H1 (cell line): ENCODE results near the gene RHOC. TPM values are rescaled to one million over a fixed set of nuclear protein-coding genes. Genes with fewer than 3 reads are reported as not detected.

Experiments used
- CTCF ChIA-PET: fragments of 300-600 bp; sonication (Branson Sonifier 250); formaldehyde crosslinking; loops from one replicate; lab custom pipeline; 2021; ENCODE audit not compliant: partially characterized antibody; lab: Charles Lee
- POLR2A ChIA-PET: fragments of 300-600 bp; sonication (Branson Sonifier 250); formaldehyde crosslinking; loops from one replicate; lab custom pipeline; 2021; ENCODE audit warnings: inconsistent platforms; ENCODE audit not compliant: partially characterized antibody; lab: Charles Lee
- DNase-seq, 2 experiments: peaks; one replicate each; pipeline versions ENCODE4 v3.0.0 to v3.0.0-alpha.2; 2010 to 2022; ENCODE audit warnings: low spot score in 2 of 2, low read depth in 1 of 2, mixed read lengths in 1 of 2
- FAIRE-seq: peaks from 2 replicates; lab custom pipeline; 2011; peaks lifted over from hg19 to GRCh38; lab: Jason Lieb, UNC
- H2AFZ ChIP-seq: 2 replicates; pipeline ENCODE4 v1.8.1; 2012; ENCODE audit warnings: low read length, inconsistent platforms
- H2AK5ac ChIP-seq: 2 replicates; pipeline ENCODE4 v1.6.1; 2013; ENCODE audit warnings: low read depth, low read length
- H2BK120ac ChIP-seq: replicated peaks from 2 replicates; pipeline ENCODE3; 2013; ENCODE audit warnings: low read depth, low read length, inconsistent platforms
- H2BK12ac ChIP-seq: 2 replicates; pipeline ENCODE4 v1.6.1; 2013; ENCODE audit warnings: low read depth, low read length
- H2BK15ac ChIP-seq: 2 replicates; pipeline ENCODE4 v1.6.1; 2013; ENCODE audit warnings: low read length
- H2BK20ac ChIP-seq: 2 replicates; pipeline ENCODE4 v1.6.1; 2013; ENCODE audit warnings: low read length
- H2BK5ac ChIP-seq: 2 replicates; pipeline ENCODE4 v1.6.1; 2013; ENCODE audit warnings: low read depth, low read length
- H3K14ac ChIP-seq: 2 replicates; pipeline ENCODE4 v1.6.1; 2013; ENCODE audit warnings: inconsistent platforms; ENCODE audit not compliant: insufficient read length
- H3K18ac ChIP-seq: 2 replicates; pipeline ENCODE4 v1.6.1; 2013; ENCODE audit warnings: low read length; ENCODE audit errors: extremely low read depth
- H3K23ac ChIP-seq: 2 replicates; pipeline ENCODE4 v1.6.1; 2013; ENCODE audit warnings: inconsistent platforms; ENCODE audit not compliant: insufficient read length
- H3K23me2 ChIP-seq: 2 replicates; pipeline ENCODE4 v1.6.1; 2013; ENCODE audit warnings: low read depth, low read length
- H3K27ac ChIP-seq: 2 replicates; pipeline ENCODE4 v1.6.1; 2011; ENCODE audit warnings: low read depth, low read length, inconsistent platforms
- H3K27me3 ChIP-seq, 4 experiments: replicated peaks in 1 of 4; 1 replicate in 1 of 4; 2 replicates in 3 of 4; pipeline versions ENCODE4 v1.6.1 to v1.8.1; 2011 to 2013; ENCODE audit warnings: low read length in 3 of 4, mild to moderate bottlenecking in 3 of 4, inconsistent platforms in 2 of 4, mixed read lengths in 2 of 4, moderate library complexity in 1 of 4; ENCODE audit not compliant: control insufficient read depth in 3 of 4, insufficient read depth in 3 of 4; ENCODE audit errors: extremely low read depth in 1 of 4
- H3K36me3 ChIP-seq, 4 experiments: 2 replicates each; pipeline versions ENCODE4 v1.6.1 to v1.8.1; 2011 to 2013; ENCODE audit warnings: mild to moderate bottlenecking in 4 of 4, low read length in 3 of 4, moderate library complexity in 2 of 4, control low read depth in 1 of 4, inconsistent platforms in 1 of 4; ENCODE audit not compliant: insufficient read depth in 4 of 4, control insufficient read depth in 2 of 4
- H3K4ac ChIP-seq: replicated peaks from 2 replicates; pipeline ENCODE3; 2013; ENCODE audit warnings: low read length, low read depth, mixed read lengths, inconsistent platforms; ENCODE audit not compliant: insufficient read length
- H3K4me1 ChIP-seq, 4 experiments: replicated peaks in 1 of 4; 1 replicate in 1 of 4; 2 replicates in 3 of 4; pipeline versions ENCODE4 v1.6.1 to v1.8.1; 2011 to 2013; ENCODE audit warnings: low read length in 3 of 4, inconsistent platforms in 2 of 4, mixed read lengths in 1 of 4; ENCODE audit not compliant: insufficient read depth in 4 of 4, control insufficient read depth in 3 of 4
- H3K4me2 ChIP-seq, 2 experiments: 2 replicates each; pipeline versions ENCODE4 v1.6.1 to v1.8.1; 2011 to 2013; ENCODE audit warnings: low read depth in 2 of 2, low read length in 2 of 2, control low read depth in 1 of 2, inconsistent platforms in 1 of 2, mild to moderate bottlenecking in 1 of 2; ENCODE audit not compliant: insufficient read depth in 1 of 2
- H3K4me3 ChIP-seq, 4 experiments: fragments of 200-600, 300-600 bp in 1 of 4; sonication (generic), shearing (Covaris generic), sonication (Bioruptor Twin) in 1 of 4; 2 replicates each; pipeline versions ENCODE4 v1.5.1 to v1.8.1; 2011 to 2016; ENCODE audit warnings: low read length in 4 of 4, low read depth in 3 of 4, control low read depth in 2 of 4, inconsistent platforms in 2 of 4, mild to moderate bottlenecking in 2 of 4, mixed read lengths in 1 of 4, moderate library complexity in 1 of 4; ENCODE audit not compliant: insufficient read depth in 2 of 4; ENCODE audit errors: extremely low read depth in 1 of 4
- H3K56ac ChIP-seq: replicated peaks from 2 replicates; pipeline ENCODE3; 2013; ENCODE audit warnings: low read depth, mild to moderate bottlenecking, mixed read lengths, low read length, inconsistent platforms; ENCODE audit not compliant: insufficient read length
- H3K79me1 ChIP-seq: 2 replicates; pipeline ENCODE4 v1.6.1; 2013; ENCODE audit warnings: low read depth, low read length, control low read depth
- H3K79me2 ChIP-seq, 2 experiments: 2 replicates each; pipeline versions ENCODE4 v1.6.1 to v1.8.1; 2012 to 2013; ENCODE audit warnings: low read length in 2 of 2, mild to moderate bottlenecking in 2 of 2, inconsistent platforms in 1 of 2; ENCODE audit not compliant: insufficient read depth in 2 of 2, control insufficient read depth in 1 of 2
- H3K9ac ChIP-seq, 4 experiments: replicated peaks in 1 of 4; 1 replicate in 1 of 4; 2 replicates in 3 of 4; pipeline versions ENCODE4 v1.6.1 to v1.8.1; 2011 to 2013; ENCODE audit warnings: low read depth in 3 of 4, low read length in 3 of 4, control low read depth in 2 of 4, mild to moderate bottlenecking in 2 of 4, moderate library complexity in 2 of 4, inconsistent platforms in 1 of 4; ENCODE audit errors: extremely low read depth in 1 of 4
- H3K9me3 ChIP-seq, 2 experiments: 2 replicates each; pipeline versions ENCODE4 v1.6.1 to v1.8.1; 2012 to 2013; ENCODE audit warnings: mild to moderate bottlenecking in 2 of 2, moderate library complexity in 2 of 2, control low read depth in 1 of 2, inconsistent platforms in 1 of 2, low read depth in 1 of 2, low read length in 1 of 2, mixed read lengths in 1 of 2; ENCODE audit not compliant: insufficient read depth in 2 of 2
- H4K20me1 ChIP-seq, 2 experiments: replicated peaks in 1 of 2; 2 replicates each; pipeline versions ENCODE3 to v1.8.1; 2011 to 2013; ENCODE audit warnings: inconsistent platforms in 2 of 2, low read length in 2 of 2, mild to moderate bottlenecking in 1 of 2; ENCODE audit not compliant: insufficient read depth in 2 of 2, control insufficient read depth in 1 of 2
- H4K5ac ChIP-seq: 2 replicates; pipeline ENCODE4 v1.6.1; 2013; ENCODE audit warnings: low read length, low read depth, mixed read lengths, inconsistent platforms; ENCODE audit not compliant: insufficient read length
- H4K8ac ChIP-seq: 2 replicates; pipeline ENCODE4 v1.8.0; 2013; ENCODE audit warnings: mild to moderate bottlenecking, moderate library complexity, low read length, inconsistent platforms; ENCODE audit not compliant: insufficient read depth; ENCODE audit errors: extremely low read depth
- H4K91ac ChIP-seq: replicated peaks from 2 replicates; pipeline ENCODE3; 2013; ENCODE audit warnings: low read length, mixed read lengths, inconsistent platforms; ENCODE audit not compliant: insufficient read length
- CTBP2 ChIP-seq: IDR thresholded peaks from 2 replicates; pipeline ENCODE4 v1.7.0; 2011; ENCODE audit warnings: borderline replicate concordance, mild to moderate bottlenecking, moderate library complexity, mixed read lengths, low read length; ENCODE audit not compliant: insufficient read depth, insufficient read length
- FOSL1 ChIP-seq: IDR thresholded peaks from 2 replicates; pipeline ENCODE4 v1.6.1; 2011; ENCODE audit warnings: mild to moderate bottlenecking, low read depth, low read length, moderate library complexity; ENCODE audit not compliant: insufficient read depth
- POLR2A ChIP-seq, 2 experiments: IDR thresholded peaks; 1 replicate in 1 of 2; 2 replicates in 1 of 2; pipeline ENCODE4 v1.6.1; 2011; ENCODE audit warnings: low read depth in 2 of 2, low read length in 2 of 2, mild to moderate bottlenecking in 2 of 2; ENCODE audit errors: control extremely low read depth in 1 of 2
- WGBS, 2 experiments: shearing (Covaris generic) in 1 of 2; methylation state at CpG; one replicate each; pipeline versions ENCODE4 v1.1.6 to v1.1.7; 2013 to 2015; ENCODE audit warnings: low lambda C conversion rate in 2 of 2, mixed read lengths in 2 of 2, inconsistent platforms in 1 of 2, low coverage in 1 of 2, missing lambda C conversion rate in 1 of 2; ENCODE audit not compliant: insufficient replicate concordance in 2 of 2, insufficient coverage in 1 of 2, insufficient read length in 1 of 2; ENCODE audit errors: extremely low coverage in 1 of 2, missing lambda C conversion rate in 1 of 2; 5-methylcytosine and 5-hydroxymethylcytosine counted together
- polyA plus RNA-seq, 7 experiments: library from polyadenylated mRNA; depleted of rRNA in 3 of 7; stranded (reverse) in 5 of 7; unstranded in 2 of 7; fragments of >200 nt in 5 of 7; fragments of 200-250 nt in 2 of 7; gene quantifications; 1 replicate in 5 of 7; 2 replicates in 1 of 7; 4 replicates in 1 of 7; pipeline versions ENCODE4 v1.2.1 to v1.2.3, GENCODE V29; 2011 to 2013; ENCODE audit warnings: missing spikeins in 2 of 7, mixed read lengths in 2 of 7
- total RNA-seq: library from RNA; stranded (reverse); fragmentation: NEBNext Ultra II Directional; extraction: Animal tissue kit (Norgen Biotek cat#: 25700); gene quantifications from 2 replicates; pipeline ENCODE4 v1.2.1, GENCODE V29; 2021

The RHOC gene
- total and polyA plus RNA-seq, 2 of the 8 experiments (the other 6 are each of a cell fraction or from before 2014, with no cell fraction given), result 53.6 to 97.5 TPM

DNA sequence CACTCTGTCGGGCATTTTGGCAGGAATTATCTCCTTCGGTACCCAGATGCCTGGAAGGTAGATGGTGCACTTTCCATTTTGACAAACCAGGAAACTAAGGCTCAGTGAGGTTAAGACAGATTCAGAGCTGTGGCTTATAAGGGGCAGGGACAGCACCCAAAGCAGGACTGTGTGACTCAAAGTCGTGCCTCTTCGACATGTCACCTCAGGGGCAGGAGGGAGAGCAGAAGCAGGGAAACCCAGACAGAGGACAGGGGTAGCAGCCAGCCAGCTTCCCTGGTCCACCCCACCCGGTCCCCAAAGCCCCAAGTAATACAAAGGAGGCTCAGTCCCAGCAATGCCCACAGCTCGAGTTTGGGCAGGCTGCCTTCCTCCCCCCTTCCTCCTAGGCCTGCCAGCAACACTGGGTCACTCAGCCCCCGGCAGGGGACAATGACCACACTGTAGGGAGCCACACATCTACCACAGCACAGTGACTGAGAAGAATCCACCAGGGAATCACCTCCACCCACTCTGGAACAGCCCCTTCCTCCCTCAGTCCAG is 2.5 kb downstream of the RHOC start:
- Histone ChIP-seq H4K8ac (no peak overlapping the region; the same call in 1 of the 2 replicates), H2BK12ac (no peak overlapping the region), H3K36me3 (peaks cover 2 to 9% (median 5%) of the 10 kb centered on the region in 4 experiments; a peak in 5 of 8 replicates), H3K79me1 (no peaks in the 10 kb centered on the region), H2AFZ (no peak overlapping the region), H3K14ac (no peak overlapping the region), H3K23ac (no peak overlapping the region), H3K23me2 (peaks cover 11% of the 10 kb centered on the region; the same call in 1 of the 2 replicates), H3K4me1 (peaks cover 14 to 52% (median 32%) of the 10 kb centered on the region in 4 experiments), H3K56ac (no peak overlapping the region), H3K4me3 (peak overlapping the region; percentile 6 to 78 (median 42); a peak in 7 of 8 replicates), H3K18ac (0 out of 2 replicates have a peak overlapping the region, but pooled peaks have one; percentile 6), H2BK5ac (peak overlapping the region; percentile 82), H4K20me1 (peaks cover 10 to 20% of the 10 kb centered on the region in 2 experiments), H4K91ac (peak overlapping the region; percentile 36), H3K9me3 (no peaks in the 10 kb centered on the region), H4K5ac (no peak overlapping the region), H3K27me3 (peaks cover 0 to 10% (median 4%) of the 10 kb centered on the region in 4 experiments; a peak in 2 of 7 replicates), H3K27ac (no peak overlapping the region), H2BK120ac (no peak overlapping the region), H3K4ac (no peak overlapping the region), H2BK15ac (peak overlapping the region; percentile 98; the same call in 1 of the 2 replicates), H3K9ac (peak overlapping the region in 1 of 4 experiments; percentile 36; a peak in 2 of 7 replicates), H3K79me2 (no peaks in the 10 kb centered on the region), H2BK20ac (no peak overlapping the region), H2AK5ac (peak overlapping the region; percentile 46; the same call in 1 of the 2 replicates), H3K4me2 (peak overlapping the region; percentile 41 to 90)
- POLR2A ChIA-PET, result interaction anchor here (0.8 to 4.1 kb wide), 20 partner anchors 8 to 334 kb away, joined by 3 to 71 read pairs (median 3); partner anchors contain the start of genes CAPZA1, MOV10, PPM1J and ST7L
- CTCF ChIA-PET, result interaction anchor here (0.5 to 9.8 kb wide), 13 partner anchors 8 to 1664 kb away, joined by 3 to 63 read pairs (median 4); partner anchors contain the start of genes MOV10 and PPM1J
- DNase-seq (no peak), FAIRE-seq (no peak)
- no peak; a peak in 1 of 3 replicates for TF ChIP-seq POLR2A (IDR thresholded peaks at IDR 0.05; ENCODE audit: control extremely low read depth in 1 of 2, low read depth in 2 of 2, low read length in 2 of 2)
- TF ChIP-seq FOSL1, result no peak
- no peak for TF ChIP-seq CTBP2
- 71% methylated on average over 7 of the region's 7 CpGs; no CpG with 5 or more reads in 1 of the 2 experiments for WGBS, 2 experiments
